ENCODE data around the gene ACOX3. TPM values are rescaled to one million over a fixed set of nuclear protein-coding genes. Genes with fewer than 3 reads are reported as not detected.

The ACOX3 gene
- total RNA-seq, 1 donor from 2014 or later, result 16.6 TPM

DNA sequence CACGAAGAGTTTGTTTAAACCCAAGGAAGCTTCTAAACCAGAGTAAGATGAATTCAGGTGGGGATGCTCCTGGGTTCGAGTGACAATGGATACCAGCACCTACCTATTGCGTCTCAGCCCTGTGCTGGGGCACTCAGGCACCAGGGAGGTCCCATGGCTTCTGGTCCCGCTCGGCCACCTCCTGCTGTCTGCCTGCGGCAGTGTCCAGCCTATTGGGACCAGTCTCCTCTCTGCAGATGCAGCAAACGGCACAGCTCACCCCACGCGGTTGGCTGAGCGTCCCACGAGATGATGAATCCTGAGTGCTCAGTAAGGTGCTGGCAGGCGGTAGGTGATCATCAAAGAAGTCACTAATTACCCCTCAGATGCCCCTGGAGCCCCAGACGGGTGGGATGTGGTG is 75.2 kb downstream of the ACOX3 start:
- H3K4me1 Mint-ChIP-seq, result no peaks in the 10 kb centered on the region
- H3K27ac Mint-ChIP-seq (ENCODE audit: unreplicated experiment), result no peak overlapping the region
- H3K9me3 Mint-ChIP-seq, result peaks cover 2% of the 10 kb centered on the region
- no peak for TF ChIP-seq CTCF (conservative IDR thresholded peaks at IDR 0.05)
- no peaks in the 10 kb centered on the region for H3K27me3 Mint-ChIP-seq (ENCODE audit: low read depth)
- H3K36me3 Mint-ChIP-seq (ENCODE audit: low read depth), result peaks cover 2% of the 10 kb centered on the region
- no peak for DNase-seq (ENCODE audit: low read depth, low spot score)
- H3K4me3 Mint-ChIP-seq, result no peak overlapping the region

GRCh38 chr4:8364848-8365350 is 75.6 kb downstream of the ACOX3 start:
- no peaks in the 10 kb centered on the region for H3K27me3 Mint-ChIP-seq (ENCODE audit: low read depth)
- peaks cover 2% of the 10 kb centered on the region for H3K9me3 Mint-ChIP-seq

DNA sequence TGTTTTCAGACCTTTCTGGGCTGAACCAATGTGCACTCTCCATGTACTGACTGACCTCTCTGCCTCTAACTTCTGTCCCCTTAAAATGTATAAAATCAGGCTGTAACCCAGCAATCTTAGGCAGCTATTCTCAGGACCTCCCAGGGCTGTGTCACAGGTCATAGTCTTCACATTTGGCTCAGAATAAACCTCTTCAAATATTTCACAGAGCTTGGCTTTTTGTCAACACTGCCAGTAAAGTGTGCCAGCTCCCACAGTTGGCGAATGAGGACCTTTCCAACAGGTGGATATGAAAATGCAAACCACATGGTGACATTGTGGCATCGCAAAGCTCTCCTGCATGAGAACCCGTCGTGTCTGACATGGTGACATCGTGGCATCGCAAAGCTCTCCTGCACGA is 76.4 kb downstream of the ACOX3 start:
- no peak for DNase-seq (ENCODE audit: low read depth, low spot score)
- no peaks in the 10 kb centered on the region for H3K27me3 Mint-ChIP-seq (ENCODE audit: low read depth)

More at GRCh38 chr4:8364848-8365350, 75.6 kb downstream of the ACOX3 start:
- Mint-ChIP-seq H3K4me3 (no peak overlapping the region), H3K36me3 (ENCODE audit: low read depth) (peaks cover 2% of the 10 kb centered on the region), H3K4me1 (no peaks in the 10 kb centered on the region), H3K27ac (ENCODE audit: unreplicated experiment) (no peak overlapping the region)
- DNase-seq (ENCODE audit: low read depth, low spot score), result no peak
- TF ChIP-seq CTCF (conservative IDR thresholded peaks at IDR 0.05), result no peak

DNA sequence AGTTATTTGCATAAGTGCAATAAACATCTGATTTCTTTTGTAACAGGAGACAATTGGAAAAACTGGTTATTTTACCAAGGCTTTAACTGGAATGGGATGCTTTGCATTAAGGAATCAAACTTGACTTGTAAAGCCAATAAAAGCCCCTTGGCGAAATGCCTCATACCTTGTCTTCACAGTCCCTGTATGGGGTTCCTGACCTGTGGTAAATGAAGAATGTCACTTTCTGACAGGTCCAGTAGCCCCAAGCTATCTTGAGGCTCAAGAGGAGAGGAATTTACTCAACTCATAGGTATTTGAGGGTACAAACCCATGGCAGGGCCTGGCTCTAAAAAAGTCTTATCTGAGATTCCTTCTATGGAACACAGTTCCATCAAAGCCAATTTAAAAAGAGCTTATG is 78.0 kb downstream of the ACOX3 start:
- H3K4me1 Mint-ChIP-seq, result peaks cover 10% of the 10 kb centered on the region
- TF ChIP-seq CTCF (conservative IDR thresholded peaks at IDR 0.05), result no peak
- H3K27ac Mint-ChIP-seq (ENCODE audit: unreplicated experiment), result no peak overlapping the region
- DNase-seq (ENCODE audit: low read depth, low spot score), result no peak
- peaks cover 5% of the 10 kb centered on the region for H3K9me3 Mint-ChIP-seq
- no peaks in the 10 kb centered on the region for H3K27me3 Mint-ChIP-seq (ENCODE audit: low read depth)
- peaks cover 5% of the 10 kb centered on the region for H3K36me3 Mint-ChIP-seq (ENCODE audit: low read depth)
- H3K4me3 Mint-ChIP-seq, result no peak overlapping the region

More for the DNA sequence above, 76.4 kb downstream of the ACOX3 start:
- no peak overlapping the region for H3K27ac Mint-ChIP-seq (ENCODE audit: unreplicated experiment)
- peaks cover 2% of the 10 kb centered on the region for H3K9me3 Mint-ChIP-seq
- peaks cover 2% of the 10 kb centered on the region for H3K36me3 Mint-ChIP-seq (ENCODE audit: low read depth)
- no peak overlapping the region for H3K4me3 Mint-ChIP-seq
- H3K4me1 Mint-ChIP-seq, result no peaks in the 10 kb centered on the region
- TF ChIP-seq CTCF (conservative IDR thresholded peaks at IDR 0.05), result no peak

DNA sequence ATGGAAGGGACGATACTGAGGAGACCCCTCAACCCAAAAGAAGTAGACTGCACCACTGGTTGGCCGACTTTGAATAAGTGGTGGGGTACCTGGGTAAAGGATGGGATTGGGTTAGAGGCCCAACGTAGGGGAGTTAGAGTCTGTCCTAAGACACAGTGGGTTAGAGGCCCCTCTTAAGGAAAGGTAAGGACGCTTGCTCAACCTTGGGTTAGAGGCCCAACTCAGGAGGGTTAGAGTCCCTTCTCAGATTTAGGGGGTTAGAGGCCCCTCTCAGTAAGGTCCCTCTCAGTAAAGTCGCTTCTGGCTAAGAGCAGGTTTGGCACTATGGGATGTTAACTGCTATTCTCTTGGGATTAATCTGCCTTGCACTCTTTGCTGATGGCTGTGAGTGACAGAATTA is 81.3 kb downstream of the ACOX3 start:
- H3K4me1 Mint-ChIP-seq, result peaks cover 11% of the 10 kb centered on the region
- no peak overlapping the region for H3K27ac Mint-ChIP-seq (ENCODE audit: unreplicated experiment)

More for the DNA sequence above, 81.3 kb downstream of the ACOX3 start:
- peaks cover 5% of the 10 kb centered on the region for H3K36me3 Mint-ChIP-seq (ENCODE audit: low read depth)
- peaks cover 2% of the 10 kb centered on the region for H3K27me3 Mint-ChIP-seq (ENCODE audit: low read depth)
- TF ChIP-seq CTCF (conservative IDR thresholded peaks at IDR 0.05), result no peak
- peaks cover 5% of the 10 kb centered on the region for H3K9me3 Mint-ChIP-seq
- no peak overlapping the region for H3K4me3 Mint-ChIP-seq
- DNase-seq (ENCODE audit: low read depth, low spot score), result no peak

All from neural crest cell (in vitro differentiated cells).